Measurements from ENCODE around the gene ACOT6.
"Not testable (repeated sequence)": the region's sequence is repeated elsewhere in the genome, so short reads cannot be mapped to it uniquely, and the experiment has no call there.

ACOT6 gene, protein sequence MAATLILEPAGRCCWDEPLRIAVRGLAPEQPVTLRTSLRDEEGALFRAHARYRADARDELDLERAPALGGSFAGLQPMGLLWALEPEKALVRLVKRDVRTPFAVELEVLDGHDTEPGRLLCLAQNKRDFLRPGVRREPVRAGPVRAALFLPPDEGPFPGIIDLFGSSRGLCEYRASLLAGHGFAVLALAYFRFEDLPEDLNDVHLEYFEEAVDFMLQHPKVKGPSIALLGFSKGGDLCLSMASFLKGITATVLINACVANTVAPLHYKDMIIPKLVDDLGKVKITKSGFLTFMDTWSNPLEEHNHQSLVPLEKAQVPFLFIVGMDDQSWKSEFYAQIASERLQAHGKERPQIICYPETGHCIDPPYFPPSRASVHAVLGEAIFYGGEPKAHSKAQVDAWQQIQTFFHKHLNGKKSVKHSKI

DNA sequence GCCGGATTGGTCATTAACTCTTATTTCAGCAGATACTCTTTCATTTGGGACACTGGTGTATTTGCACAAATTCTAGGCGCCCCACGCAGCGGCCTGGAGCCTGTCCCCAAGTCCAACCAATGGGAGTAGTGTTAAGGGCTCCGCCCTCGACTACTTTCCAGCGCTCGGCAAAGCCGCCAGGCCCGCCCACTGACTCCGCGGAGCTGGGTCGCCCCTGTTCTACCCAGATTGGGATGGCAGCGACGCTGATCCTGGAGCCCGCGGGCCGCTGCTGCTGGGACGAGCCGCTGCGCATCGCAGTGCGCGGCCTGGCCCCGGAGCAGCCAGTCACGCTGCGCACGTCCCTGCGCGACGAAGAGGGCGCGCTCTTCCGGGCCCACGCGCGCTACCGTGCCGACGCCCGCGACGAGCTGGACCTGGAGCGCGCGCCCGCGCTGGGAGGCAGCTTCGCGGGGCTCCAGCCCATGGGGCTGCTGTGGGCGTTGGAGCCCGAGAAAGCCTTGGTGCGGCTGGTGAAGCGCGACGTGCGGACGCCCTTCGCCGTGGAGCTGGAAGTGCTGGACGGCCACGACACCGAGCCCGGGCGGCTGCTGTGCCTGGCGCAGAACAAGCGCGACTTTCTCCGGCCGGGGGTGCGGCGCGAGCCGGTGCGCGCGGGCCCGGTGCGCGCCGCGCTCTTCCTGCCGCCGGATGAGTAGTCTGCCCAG lies at the start of gene ACOT6:
Gene ACOT6, plus strand, starts transcription at position 179 of the 707 bp plus-strand sequence. Its CDS starts 55 bp downstream, at position 234.
- TF ChIP-seq Cebpa-rat (IDR thresholded peaks at IDR 0.05), result no peak
- Histone ChIP-seq H3K9me3 (peaks cover 4% of the 10 kb centered on the region; the same call in 1 of the 2 replicates), H3K4me1 (peaks cover 6% of the 10 kb centered on the region; the same call in 1 of the 2 replicates), H3K36me3 (no peaks in the 10 kb centered on the region), H3K27me3 (peaks cover 34% of the 10 kb centered on the region), H3K4me2 (peak within 1 kb of the TSS; percentile 85), H4K20me1 (no peaks in the 10 kb centered on the region), H3K9ac (peak within 1 kb of the TSS; percentile 51), H3K27ac (no peak within 1 kb of the TSS), H3K4me3 (peak within 1 kb of the TSS; percentile 73)

DNA sequence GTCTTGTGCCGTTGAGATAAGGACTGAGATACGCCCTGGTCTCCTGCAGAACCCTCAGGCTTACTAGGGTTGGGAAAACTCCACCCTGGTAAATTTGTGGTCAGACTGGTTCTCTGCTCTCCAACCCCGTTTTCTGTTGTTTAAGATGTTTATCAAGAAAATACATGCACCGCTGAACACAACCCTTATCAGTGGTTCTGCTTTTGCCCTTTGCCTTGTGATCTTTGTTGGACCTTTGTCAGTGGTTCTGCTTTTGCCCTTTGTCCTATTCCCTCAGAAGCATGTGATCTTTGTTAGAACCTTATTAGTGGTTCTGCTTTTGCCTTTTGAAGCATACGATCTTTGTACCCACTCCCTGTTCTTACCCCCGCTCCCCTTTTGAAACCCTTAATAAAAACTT lies 49.6 kb upstream of the ACOT6 start:
- not testable (repeated sequence) for H3K9ac ChIP-seq, H3K36me3 ChIP-seq, H3K27ac ChIP-seq, H3K27me3 ChIP-seq, H3K4me2 ChIP-seq, H4K20me1 ChIP-seq, H3K4me1 ChIP-seq, H3K4me3 ChIP-seq
- peaks cover 37% of the 10 kb centered on the region for H3K9me3 ChIP-seq

DNA sequence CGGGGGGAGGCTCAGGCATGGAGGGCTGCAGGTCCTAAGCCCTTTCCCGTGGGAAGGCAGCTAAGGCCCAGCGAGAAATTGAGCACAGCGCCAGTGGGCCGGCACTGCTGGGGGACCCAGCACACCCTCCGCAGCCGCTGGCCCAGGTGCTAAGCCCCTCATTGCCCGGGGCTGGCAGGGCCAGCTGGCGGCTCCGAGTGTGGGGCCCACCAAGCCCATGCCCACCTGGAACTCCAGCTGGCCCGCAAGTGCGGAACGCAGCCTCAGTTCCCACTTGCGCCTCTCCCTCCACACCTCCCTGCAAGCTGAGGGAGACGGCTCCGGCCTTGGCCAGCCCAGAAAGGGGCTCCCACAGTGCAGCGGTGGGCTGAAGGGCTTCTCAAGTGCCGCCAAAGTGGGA lies 45.9 kb upstream of the ACOT6 start:
- H4K20me1 ChIP-seq, H3K36me3 ChIP-seq, H3K9ac ChIP-seq, H3K4me3 ChIP-seq, H3K27ac ChIP-seq, H3K4me1 ChIP-seq, H3K4me2 ChIP-seq: not testable (repeated sequence)
- Histone ChIP-seq H3K9me3 (peaks cover 37% of the 10 kb centered on the region), H3K27me3 (peaks cover 32% of the 10 kb centered on the region)

DNA sequence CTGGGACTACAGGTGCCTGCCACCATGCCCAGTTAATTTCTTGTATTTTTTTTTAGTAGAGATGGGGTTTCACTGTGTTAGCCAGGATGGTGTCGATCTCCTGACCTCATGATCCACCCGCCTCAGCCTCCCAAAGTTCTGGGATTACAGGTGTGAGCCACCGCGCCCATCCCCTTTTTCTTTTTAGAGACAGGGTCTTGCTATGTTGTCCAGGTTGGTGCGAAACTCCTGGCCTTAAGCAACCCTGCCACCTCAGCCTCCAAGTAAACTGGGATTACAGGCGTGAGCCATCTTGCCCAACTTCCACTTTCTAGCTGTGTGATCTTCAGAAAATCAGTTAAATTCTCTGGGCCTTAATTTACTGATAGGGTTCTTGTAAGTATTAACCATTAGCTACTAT lies 45.4 kb upstream of the ACOT6 start:
- not testable (repeated sequence) for H3K4me1 ChIP-seq, H3K4me3 ChIP-seq, H3K27ac ChIP-seq, H3K4me2 ChIP-seq, H4K20me1 ChIP-seq, H3K36me3 ChIP-seq, H3K9ac ChIP-seq
- peaks cover 32% of the 10 kb centered on the region for H3K9me3 ChIP-seq
- H3K27me3 ChIP-seq, result peaks cover 32% of the 10 kb centered on the region

DNA sequence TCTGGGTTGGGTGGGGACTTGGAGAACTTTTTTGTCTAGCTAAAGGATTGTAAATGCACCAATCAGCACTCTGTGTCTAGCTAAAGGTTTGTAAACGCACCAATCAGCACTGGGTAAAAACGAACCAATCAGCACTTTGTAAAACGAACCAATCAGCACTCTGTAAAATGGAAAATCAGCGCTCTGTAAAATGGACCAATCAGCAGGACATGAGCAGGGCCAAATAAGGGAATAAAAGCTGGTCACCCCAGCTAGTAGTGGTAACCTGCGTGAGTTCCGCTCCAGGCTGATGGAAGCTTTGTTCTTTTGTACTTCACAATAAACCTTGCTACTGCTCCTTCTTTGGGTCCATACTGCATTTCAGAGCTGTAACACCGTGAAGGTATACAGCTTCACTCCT lies 45.0 kb upstream of the ACOT6 start:
- H3K4me2 ChIP-seq, result no peak overlapping the region
- H3K27ac ChIP-seq, result no peak overlapping the region
- H3K9me3 ChIP-seq, result peaks cover 27% of the 10 kb centered on the region
- peaks cover 7% of the 10 kb centered on the region; the same call in 1 of the 2 replicates for H3K4me1 ChIP-seq
- H3K4me3 ChIP-seq, result no peak overlapping the region
- H4K20me1 ChIP-seq, result no peaks in the 10 kb centered on the region
- peaks cover 32% of the 10 kb centered on the region for H3K27me3 ChIP-seq
- H3K9ac ChIP-seq, result no peak overlapping the region
- H3K36me3 ChIP-seq, result no peaks in the 10 kb centered on the region
- TF ChIP-seq Cebpa-rat (IDR thresholded peaks at IDR 0.05), result no peak

DNA sequence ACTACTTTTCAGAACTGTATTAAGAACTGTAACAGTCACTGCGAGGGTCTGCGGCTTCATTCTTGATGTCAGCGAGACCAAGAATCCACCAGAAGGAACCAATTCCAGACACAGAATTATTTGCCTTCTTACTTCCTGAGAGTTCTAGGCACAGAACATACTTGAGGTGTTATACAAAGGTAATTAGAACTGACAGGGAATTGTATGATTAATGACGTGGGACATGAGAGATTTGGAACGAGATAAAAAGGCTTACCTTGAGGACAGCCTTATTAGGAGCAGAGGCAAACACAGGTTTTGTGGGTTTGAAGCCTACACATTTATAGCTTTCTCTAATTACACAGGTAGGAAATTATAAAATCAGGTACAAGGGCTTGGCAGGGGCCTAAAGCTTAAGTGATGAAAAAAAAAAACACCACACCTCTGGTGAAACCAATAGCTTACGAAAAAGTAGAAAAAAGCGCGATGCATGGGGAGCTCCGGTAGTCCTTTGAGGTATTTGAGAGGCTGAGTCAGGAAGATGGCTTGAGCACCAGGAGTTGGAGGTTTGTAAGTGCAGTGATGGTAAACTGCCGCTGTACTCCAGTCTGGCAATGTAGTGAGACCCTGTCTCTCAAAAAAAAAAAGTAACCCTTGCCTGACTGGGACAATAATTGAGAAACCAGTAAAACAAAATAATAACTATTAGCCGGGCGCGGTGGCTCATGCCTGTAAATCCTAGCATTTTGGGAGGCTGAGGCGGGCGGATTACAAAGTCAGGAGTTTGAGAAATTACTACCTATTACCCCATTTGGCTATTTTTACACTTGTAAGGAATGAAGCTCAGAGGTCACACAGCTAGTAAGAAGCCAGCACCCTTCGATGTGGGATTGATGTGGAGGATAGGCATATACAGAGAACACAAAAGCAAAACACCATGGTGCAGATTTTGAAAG lies 44.1 kb upstream of the ACOT6 start:
- H4K20me1 ChIP-seq, result no peaks in the 10 kb centered on the region
- H3K9me3 ChIP-seq, result peaks cover 19% of the 10 kb centered on the region
- TF ChIP-seq Cebpa-rat (IDR thresholded peaks at IDR 0.05), result no peak
- H3K9ac ChIP-seq, result peak overlapping the region; percentile 63
- H3K27me3 ChIP-seq, result peaks cover 32% of the 10 kb centered on the region
- no peaks in the 10 kb centered on the region for H3K36me3 ChIP-seq
- peaks cover 7% of the 10 kb centered on the region; the same call in 1 of the 2 replicates for H3K4me1 ChIP-seq
- H3K4me3 ChIP-seq, result peak overlapping the region; percentile 64; the same call in 1 of the 2 replicates
- H3K4me2 ChIP-seq, result peak overlapping the region; percentile 62
- no peak overlapping the region for H3K27ac ChIP-seq

DNA sequence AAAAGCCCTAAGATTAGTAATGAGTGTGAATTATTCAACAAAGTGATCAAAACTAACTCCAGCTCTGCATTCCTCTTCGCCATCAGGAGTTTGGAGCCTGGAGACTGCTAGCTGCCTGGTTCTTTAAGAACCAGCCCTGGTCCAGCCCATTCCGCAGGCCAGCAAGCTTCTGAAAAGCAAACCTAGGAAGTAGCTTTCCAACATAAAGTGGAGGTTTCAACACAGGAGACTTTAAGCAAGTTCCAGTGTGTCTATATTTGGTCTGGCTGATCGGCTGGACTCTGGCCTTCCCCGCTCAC lies 43.5 kb upstream of the ACOT6 start:
- peak overlapping the region; percentile 72 for H3K27ac ChIP-seq
- peaks cover 13% of the 10 kb centered on the region; the same call in 1 of the 2 replicates for H3K9me3 ChIP-seq
- H3K9ac ChIP-seq, result peak overlapping the region; percentile 63
- peaks cover 32% of the 10 kb centered on the region for H3K27me3 ChIP-seq
- H3K4me2 ChIP-seq, result peak overlapping the region; percentile 62
- H3K36me3 ChIP-seq, H4K20me1 ChIP-seq, H3K4me1 ChIP-seq: not testable (repeated sequence)
- peak overlapping the region; percentile 64 for H3K4me3 ChIP-seq

DNA sequence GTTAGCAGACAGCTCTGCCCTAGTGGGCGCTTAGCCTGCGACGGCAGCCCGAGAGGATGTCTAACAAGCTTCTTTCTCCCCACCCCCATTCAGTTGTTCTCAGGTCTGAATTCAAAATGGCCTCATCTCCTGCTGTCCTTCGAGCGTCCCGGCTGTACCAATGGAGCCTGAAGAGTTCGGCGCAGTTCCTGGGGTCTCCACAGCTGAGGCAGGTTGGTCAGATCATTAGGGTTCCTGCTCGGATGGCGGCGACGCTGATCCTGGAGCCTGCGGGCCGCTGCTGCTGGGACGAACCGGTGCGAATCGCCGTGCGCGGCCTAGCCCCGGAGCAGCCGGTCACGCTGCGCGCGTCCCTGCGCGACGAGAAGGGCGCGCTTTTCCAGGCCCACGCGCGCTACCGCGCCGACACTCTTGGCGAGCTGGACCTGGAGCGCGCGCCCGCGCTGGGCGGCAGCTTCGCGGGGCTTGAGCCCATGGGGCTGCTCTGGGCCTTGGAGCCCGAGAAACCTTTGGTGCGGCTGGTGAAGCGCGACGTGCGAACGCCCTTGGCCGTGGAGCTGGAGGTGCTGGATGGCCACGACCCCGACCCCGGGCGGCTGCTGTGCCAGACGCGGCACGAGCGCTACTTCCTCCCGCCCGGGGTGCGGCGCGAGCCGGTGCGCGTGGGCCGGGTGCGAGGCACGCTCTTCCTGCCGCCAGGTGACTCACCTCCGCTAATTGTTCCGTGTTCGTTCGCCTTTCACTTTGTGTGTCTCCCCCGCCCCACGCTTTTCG lies 42.9 kb upstream of the ACOT6 start, which contains the start of gene ACOT2:
Gene ACOT2, plus strand, starts transcription at position 29 of the 774 bp plus-strand sequence. Its CDS starts 28 bp downstream, at position 57.
- peak within 1 kb of the TSS; percentile 62 for H3K4me2 ChIP-seq

DNA sequence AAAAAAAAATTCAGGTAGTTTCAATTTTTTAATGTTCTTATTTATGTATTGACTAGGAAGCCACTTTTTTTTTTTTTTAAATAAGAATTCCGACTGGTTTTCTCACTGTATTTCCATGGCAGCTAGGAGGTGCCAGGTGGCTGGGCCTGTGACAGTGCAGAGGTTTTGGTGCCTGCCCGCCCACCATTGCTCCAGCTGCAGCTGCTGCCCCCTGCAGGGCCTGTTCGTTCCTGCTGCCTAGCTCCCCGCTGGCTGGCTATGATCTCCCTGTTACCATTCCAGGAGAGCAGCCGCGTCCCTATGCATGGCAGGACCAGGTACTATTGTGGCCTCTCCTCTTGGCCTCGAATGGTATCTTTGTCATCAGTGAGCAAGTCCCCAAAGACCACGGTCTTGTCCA lies 41.4 kb upstream of the ACOT6 start:
- H3K36me3 ChIP-seq, H3K4me2 ChIP-seq, H3K4me3 ChIP-seq, H3K4me1 ChIP-seq, H3K27ac ChIP-seq, H3K9ac ChIP-seq, H4K20me1 ChIP-seq: not testable (repeated sequence)
- H3K9me3 ChIP-seq, result peaks cover 11% of the 10 kb centered on the region; the same call in 1 of the 2 replicates
- peaks cover 32% of the 10 kb centered on the region for H3K27me3 ChIP-seq

More for the DNA sequence above, 42.9 kb upstream of the ACOT6 start, which contains the start of gene ACOT2:
- H4K20me1 ChIP-seq, H3K36me3 ChIP-seq, H3K4me1 ChIP-seq: not testable (repeated sequence)
- peak within 1 kb of the TSS; percentile 64 for H3K4me3 ChIP-seq
- H3K9ac ChIP-seq, result peak within 1 kb of the TSS; percentile 63
- peak within 1 kb of the TSS; percentile 72 for H3K27ac ChIP-seq
- H3K9me3 ChIP-seq, result peaks cover 11% of the 10 kb centered on the region; the same call in 1 of the 2 replicates
- H3K27me3 ChIP-seq, result peaks cover 32% of the 10 kb centered on the region

DNA sequence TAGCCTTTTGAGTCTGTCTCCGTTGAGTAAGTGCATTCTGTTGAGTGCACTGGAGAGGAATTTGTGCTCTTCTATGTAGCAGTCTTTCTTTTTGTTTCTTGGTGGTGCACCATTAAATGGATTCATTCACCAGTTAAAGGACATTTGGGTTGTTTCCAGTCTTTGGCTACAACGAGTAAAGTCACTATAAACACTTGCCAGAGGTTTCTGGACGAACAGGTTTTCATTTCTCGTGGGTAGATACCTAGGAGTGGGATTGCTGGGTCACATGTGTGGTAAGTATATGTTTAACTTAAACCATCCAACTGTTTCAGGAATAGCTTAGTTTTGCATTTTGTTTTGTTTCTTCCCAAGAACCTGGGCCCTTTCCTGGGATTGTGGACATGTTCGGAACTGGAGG lies 39.3 kb upstream of the ACOT6 start:
- not testable (repeated sequence) for H3K27ac ChIP-seq, H3K36me3 ChIP-seq, H3K9me3 ChIP-seq, H3K9ac ChIP-seq, H3K4me3 ChIP-seq, H4K20me1 ChIP-seq, H3K4me1 ChIP-seq, H3K4me2 ChIP-seq
- peaks cover 26% of the 10 kb centered on the region for H3K27me3 ChIP-seq

DNA sequence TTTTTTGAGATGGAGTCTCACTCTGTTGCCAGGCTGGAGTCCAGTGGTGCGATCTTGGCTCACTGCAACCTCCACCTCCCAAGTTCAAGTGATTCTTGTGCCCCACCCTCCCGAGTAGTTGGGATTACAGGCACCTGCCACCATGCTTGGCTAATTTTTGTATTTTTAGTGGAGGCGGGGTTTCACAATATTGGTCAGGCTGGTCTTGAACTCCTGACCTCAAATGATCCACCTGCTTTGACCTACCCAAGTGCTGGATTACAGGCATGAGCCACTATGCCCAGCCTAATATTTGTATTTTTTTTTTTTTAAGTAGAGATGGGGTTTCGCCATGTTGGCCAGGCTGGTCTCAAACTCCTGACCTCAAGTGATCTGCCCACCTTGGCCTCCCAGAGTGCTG lies 38.6 kb upstream of the ACOT6 start:
- not testable (repeated sequence) for H4K20me1 ChIP-seq, H3K9me3 ChIP-seq, H3K4me2 ChIP-seq, H3K4me3 ChIP-seq, H3K27ac ChIP-seq, H3K4me1 ChIP-seq, H3K9ac ChIP-seq
- H3K27me3 ChIP-seq, result peaks cover 19% of the 10 kb centered on the region
- peaks cover 14% of the 10 kb centered on the region; the same call in 1 of the 2 replicates for H3K36me3 ChIP-seq

DNA sequence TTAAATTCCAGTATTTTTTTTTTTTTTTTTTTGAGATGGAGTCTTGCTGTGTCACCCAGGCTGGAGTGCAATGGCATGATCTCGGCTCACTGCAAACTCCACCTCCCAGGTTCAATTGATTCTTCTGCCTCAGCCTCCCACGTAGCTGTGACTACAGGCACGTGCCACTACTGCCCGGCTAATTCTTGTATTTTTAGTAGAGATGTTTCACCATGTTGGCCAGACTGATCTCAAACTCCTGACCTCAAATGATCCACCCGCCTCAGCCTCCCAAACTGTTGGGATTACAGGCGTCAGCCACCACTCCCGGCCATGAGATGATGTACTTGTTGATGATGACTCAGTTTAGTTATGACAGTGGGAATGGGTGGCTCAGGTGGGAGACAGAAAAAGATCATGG lies 38.1 kb upstream of the ACOT6 start:
- not testable (repeated sequence) for H3K9me3 ChIP-seq, H3K4me2 ChIP-seq, H3K9ac ChIP-seq, H3K4me3 ChIP-seq, H4K20me1 ChIP-seq, H3K4me1 ChIP-seq, H3K27ac ChIP-seq
- Histone ChIP-seq H3K27me3 (peaks cover 14% of the 10 kb centered on the region), H3K36me3 (peaks cover 14% of the 10 kb centered on the region; the same call in 1 of the 2 replicates)
